Measurements from ENCODE around the gene WDR1.

The WDR1 gene

DNA sequence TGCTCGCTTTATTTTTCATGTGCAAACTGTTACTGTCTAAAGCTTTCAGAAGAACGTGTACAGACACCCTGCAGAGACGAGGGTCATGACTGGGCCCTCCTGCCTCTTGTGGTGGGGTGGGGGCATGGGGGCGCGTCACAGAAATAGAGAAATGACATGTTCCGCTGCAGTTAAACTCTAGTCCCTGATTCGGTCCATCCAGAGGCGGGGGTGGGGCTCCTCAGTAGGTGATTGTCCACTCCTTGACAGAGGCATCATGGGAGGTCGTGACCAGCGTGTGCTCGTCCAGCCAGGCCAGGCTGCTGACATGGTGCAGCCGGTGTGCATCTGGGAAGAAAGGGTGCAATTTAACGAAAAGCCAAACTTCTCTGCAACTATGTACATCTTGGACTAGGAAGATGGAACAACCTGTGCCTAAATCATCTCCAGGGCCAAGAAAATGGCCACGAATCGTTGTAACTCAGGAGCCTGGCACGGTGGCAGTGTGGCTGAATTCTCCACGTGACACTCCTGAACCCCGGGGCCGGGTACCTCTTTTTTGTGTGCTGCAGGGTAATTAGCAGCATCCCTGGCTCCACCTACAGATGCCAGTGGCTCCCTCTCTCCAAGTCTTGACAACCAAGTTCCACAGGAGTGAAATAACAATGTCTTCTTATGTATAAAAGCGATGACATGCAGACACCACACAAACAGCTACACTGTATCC, 41.3 kb downstream of the WDR1 start:
- H3K9me3 ChIP-seq = no peaks in the 10 kb centered on the region
- no peaks in the 10 kb centered on the region for H3K27me3 ChIP-seq
- peaks cover 49% of the 10 kb centered on the region for H3K36me3 ChIP-seq
- no peak overlapping the region for H3K4me3 ChIP-seq (ENCODE audit: low read depth, low read length)
- H3K4me1 ChIP-seq = peaks cover 7% of the 10 kb centered on the region; the same call in 1 of the 2 replicates
- DNase-seq = no peak
- TF ChIP-seq, protein P1, sequence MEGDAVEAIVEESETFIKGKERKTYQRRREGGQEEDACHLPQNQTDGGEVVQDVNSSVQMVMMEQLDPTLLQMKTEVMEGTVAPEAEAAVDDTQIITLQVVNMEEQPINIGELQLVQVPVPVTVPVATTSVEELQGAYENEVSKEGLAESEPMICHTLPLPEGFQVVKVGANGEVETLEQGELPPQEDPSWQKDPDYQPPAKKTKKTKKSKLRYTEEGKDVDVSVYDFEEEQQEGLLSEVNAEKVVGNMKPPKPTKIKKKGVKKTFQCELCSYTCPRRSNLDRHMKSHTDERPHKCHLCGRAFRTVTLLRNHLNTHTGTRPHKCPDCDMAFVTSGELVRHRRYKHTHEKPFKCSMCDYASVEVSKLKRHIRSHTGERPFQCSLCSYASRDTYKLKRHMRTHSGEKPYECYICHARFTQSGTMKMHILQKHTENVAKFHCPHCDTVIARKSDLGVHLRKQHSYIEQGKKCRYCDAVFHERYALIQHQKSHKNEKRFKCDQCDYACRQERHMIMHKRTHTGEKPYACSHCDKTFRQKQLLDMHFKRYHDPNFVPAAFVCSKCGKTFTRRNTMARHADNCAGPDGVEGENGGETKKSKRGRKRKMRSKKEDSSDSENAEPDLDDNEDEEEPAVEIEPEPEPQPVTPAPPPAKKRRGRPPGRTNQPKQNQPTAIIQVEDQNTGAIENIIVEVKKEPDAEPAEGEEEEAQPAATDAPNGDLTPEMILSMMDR (IDR thresholded peaks at IDR 0.05; ENCODE audit: low read depth, low read length) = no peak

DNA sequence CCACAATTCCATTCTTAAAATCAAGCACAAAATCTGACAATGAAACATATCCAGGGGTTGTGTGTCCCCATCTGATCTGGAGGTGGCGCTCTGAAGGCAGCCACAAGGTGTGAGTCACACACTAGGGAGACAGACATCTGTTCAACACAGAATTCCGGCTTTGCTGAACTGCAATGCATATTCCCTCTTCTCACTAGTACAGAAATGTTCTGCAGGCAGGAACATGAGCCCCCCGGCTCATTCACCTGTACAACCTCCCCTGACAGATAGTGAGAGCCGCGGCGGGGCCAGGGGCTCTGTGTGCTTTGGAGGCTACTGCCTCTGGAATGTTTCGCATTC, 41.9 kb downstream of the WDR1 start:
- Histone ChIP-seq H3K4me3 (ENCODE audit: low read depth, low read length) (no peak overlapping the region), H3K27me3 (no peaks in the 10 kb centered on the region), H3K9me3 (no peaks in the 10 kb centered on the region), H3K36me3 (peaks cover 49% of the 10 kb centered on the region), H3K4me1 (peaks cover 3% of the 10 kb centered on the region; the same call in 1 of the 2 replicates)
- TF ChIP-seq, protein P1 (IDR thresholded peaks at IDR 0.05; ENCODE audit: low read depth, low read length) = peak; percentile 70
- peak; percentile 49 for DNase-seq

DNA sequence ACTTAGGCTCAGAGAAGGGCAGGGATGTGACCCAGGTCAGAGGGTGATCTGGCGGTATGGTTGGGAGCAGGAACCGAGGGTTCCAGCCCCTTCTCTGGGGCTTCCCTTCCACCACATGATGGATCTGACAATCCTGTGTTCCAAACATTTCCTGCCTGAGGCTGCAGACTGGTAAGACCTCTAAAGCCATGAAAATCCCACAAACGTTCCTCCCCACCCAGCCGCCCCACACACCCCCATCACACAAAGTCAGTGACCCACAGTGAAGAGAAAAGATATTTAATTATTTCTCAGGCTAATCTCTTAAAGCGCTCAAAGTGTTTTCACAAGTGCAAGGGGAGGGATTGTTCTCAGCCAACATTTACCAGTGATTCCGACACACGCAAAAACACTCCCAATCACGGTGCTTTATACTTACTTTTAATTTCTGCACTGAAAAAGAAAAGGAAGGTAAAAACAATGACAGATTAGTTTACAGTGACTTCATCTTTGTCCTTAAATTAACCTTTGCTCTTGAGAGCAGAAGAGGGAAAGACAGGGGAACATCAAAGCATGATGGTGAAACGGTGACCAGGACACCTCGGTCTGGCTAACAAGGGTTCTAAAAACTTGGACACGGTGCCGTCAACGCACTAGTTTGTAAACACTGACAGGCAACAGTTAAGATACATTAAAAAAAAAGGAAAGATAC, 42.4 kb downstream of the WDR1 start:
- Histone ChIP-seq H3K4me1 (no peaks in the 10 kb centered on the region), H3K36me3 (peaks cover 45% of the 10 kb centered on the region), H3K27me3 (no peaks in the 10 kb centered on the region), H3K4me3 (ENCODE audit: low read depth, low read length) (no peak overlapping the region), H3K9me3 (no peaks in the 10 kb centered on the region)
- no peak for DNase-seq
- TF ChIP-seq, protein P1 (IDR thresholded peaks at IDR 0.05; ENCODE audit: low read depth, low read length) = no peak

DNA sequence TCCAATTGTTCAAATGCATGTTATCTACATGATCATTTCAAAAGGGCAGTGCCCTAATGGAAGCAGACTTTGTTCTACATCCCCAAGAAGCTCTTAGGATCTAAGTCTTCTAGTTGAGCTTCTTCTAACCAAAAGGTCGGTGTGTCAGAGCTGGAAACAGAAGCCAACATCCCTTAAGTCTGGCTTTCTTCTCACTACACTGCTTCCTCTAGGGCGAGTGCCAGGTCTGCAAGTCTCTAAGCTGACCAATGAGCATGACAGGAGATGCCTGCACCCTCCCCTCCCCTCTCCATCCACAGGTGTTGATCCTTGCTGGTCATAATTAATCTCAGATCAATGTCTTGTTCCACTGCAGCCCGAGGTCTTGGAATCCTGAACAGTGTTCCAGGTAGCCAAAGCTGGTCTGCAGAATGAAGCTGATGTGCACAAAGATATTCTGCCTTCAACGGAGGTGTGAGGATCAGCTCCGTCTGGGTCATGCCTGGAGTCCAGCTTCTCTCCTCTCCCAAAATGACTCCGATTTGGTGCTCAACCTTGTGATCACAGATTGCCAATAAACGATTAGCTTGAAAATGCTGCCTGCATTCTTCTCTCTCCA, 44.1 kb downstream of the WDR1 start:
- no peaks in the 10 kb centered on the region for H3K27me3 ChIP-seq
- no peak overlapping the region for H3K4me3 ChIP-seq (ENCODE audit: low read depth, low read length)
- H3K4me1 ChIP-seq = no peaks in the 10 kb centered on the region
- H3K9me3 ChIP-seq = no peaks in the 10 kb centered on the region
- H3K36me3 ChIP-seq = peaks cover 30% of the 10 kb centered on the region
- TF ChIP-seq, protein P1 (IDR thresholded peaks at IDR 0.05; ENCODE audit: low read depth, low read length) = no peak
- no peak for DNase-seq

DNA sequence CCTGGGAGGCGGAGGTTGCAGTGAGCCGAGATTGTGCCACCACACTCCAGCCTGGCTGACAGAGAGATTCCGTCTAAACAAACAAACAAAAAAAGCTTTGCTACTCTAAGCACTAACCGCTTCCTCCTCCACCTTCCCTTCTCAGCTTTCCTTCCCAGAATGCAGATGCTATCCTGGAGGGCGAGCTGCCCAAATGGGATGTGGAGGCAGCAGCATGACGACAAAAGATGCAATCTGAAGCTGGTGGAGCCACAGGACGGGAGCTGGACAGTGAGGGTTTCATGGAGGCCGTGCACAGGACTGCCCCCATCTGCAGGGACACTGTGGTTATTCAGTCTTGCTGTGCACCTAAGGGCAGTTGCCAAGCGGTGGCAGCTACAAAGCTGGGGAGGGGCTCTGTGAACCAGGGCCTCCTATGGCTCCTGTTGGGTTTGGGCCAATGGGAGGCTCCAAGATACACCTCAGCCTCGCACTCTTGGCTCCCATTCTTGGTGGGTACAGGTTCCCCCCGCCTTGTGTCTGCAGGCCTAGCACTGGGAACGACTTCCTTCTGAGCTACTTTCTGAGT, 47.4 kb downstream of the WDR1 start:
- H3K9me3 ChIP-seq = no peaks in the 10 kb centered on the region
- peaks cover 3% of the 10 kb centered on the region for H3K36me3 ChIP-seq
- no peak for DNase-seq
- TF ChIP-seq, protein P1 (IDR thresholded peaks at IDR 0.05; ENCODE audit: low read depth, low read length) = no peak
- no peaks in the 10 kb centered on the region for H3K4me1 ChIP-seq
- no peaks in the 10 kb centered on the region for H3K27me3 ChIP-seq
- H3K4me3 ChIP-seq (ENCODE audit: low read depth, low read length) = no peak overlapping the region

Data from BE2C (cell line).